Large intestine (tissue), 3 donors: Measurements from ENCODE around the gene MRPS18A. TPM values are rescaled to one million over a fixed set of nuclear protein-coding genes. Genes with fewer than 3 reads are reported as not detected.
A peak's percentile ranks its signal among the peaks of the same experiment; 100 is the strongest.
"Not testable (repeated sequence)": the region's sequence is repeated elsewhere in the genome, so short reads cannot be mapped to it uniquely, and the experiment has no call there.

Experiments used
- DNase-seq, 2 donors: peaks; one replicate each; pipeline versions ENCODE4 v3.0.0 to v3.0.0-alpha.2; 2013
- H3K27ac ChIP-seq: one replicate; pipeline ENCODE4 v1.5.1; 2013; ENCODE audit warnings: low read length
- H3K27me3 ChIP-seq: 2 replicates; pipeline ENCODE4 v1.6.1; 2013; ENCODE audit warnings: low read length; ENCODE audit not compliant: control insufficient read depth, insufficient read depth
- H3K36me3 ChIP-seq: 2 replicates; pipeline ENCODE4 v1.6.1; 2013; ENCODE audit warnings: low read length; ENCODE audit not compliant: control insufficient read depth, insufficient read depth
- H3K4me1 ChIP-seq: one replicate; pipeline ENCODE4 v1.6.1; 2013; ENCODE audit warnings: low read length; ENCODE audit not compliant: control insufficient read depth, insufficient read depth
- H3K4me3 ChIP-seq: one replicate; pipeline ENCODE4 v1.5.1; 2013; ENCODE audit warnings: low read length
- H3K9me3 ChIP-seq: one replicate; pipeline ENCODE4 v1.6.1; 2013; ENCODE audit warnings: mild to moderate bottlenecking, low read depth, low read length, moderate library complexity; ENCODE audit not compliant: control insufficient read depth
- WGBS: methylation state at CpG from one replicate; pipeline ENCODE4 v1.1.5; 2013; ENCODE audit warnings: low lambda C conversion rate; ENCODE audit not compliant: insufficient coverage; 5-methylcytosine and 5-hydroxymethylcytosine counted together
- polyA plus RNA-seq: library from polyadenylated mRNA; unstranded; fragments of 120-200 nt; gene quantifications from one replicate; pipeline ENCODE4 v1.2.1, GENCODE V29; 2013

Gene MRPS18A
- polyA plus RNA-seq, 1 donor, result 46.5 TPM

DNA sequence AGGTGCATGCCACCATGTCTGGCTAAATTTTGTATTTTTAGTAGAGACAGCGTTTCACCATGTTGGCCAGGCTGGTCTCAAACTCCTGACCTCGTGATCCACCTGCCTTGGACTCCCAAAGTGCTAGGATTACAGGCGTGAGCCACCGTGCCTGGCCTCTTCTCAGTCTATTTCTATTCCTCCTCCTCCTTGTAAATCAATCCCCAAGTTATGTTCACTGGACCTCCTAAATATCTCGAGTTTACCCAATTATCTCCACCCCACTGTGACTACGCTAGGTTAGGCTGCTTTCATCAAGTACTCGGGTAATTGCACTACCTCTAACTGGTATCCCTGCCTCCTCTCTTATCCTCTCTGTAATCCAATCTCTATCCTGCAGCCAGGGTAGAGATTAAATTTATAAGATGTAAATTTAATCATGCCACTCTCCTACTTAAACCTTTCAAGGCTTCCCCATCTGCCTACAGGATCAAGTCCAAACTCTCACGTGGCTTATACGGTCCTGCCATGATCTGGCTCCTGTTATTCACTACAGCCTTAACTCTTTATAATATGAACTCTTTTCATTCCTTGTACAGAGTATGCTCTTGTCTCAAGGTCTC is 52.8 kb downstream of the MRPS18A start:
- Histone ChIP-seq H3K4me3 (no peak overlapping the region), H3K27me3 (no peaks in the 10 kb centered on the region), H3K27ac (no peak overlapping the region), H3K4me1 (peaks cover 12% of the 10 kb centered on the region), H3K36me3 (peaks cover 15% of the 10 kb centered on the region), H3K9me3 (no peaks in the 10 kb centered on the region)
- no peak for DNase-seq
- WGBS, result 100% methylated on average over 3 of the region's 9 CpGs

DNA sequence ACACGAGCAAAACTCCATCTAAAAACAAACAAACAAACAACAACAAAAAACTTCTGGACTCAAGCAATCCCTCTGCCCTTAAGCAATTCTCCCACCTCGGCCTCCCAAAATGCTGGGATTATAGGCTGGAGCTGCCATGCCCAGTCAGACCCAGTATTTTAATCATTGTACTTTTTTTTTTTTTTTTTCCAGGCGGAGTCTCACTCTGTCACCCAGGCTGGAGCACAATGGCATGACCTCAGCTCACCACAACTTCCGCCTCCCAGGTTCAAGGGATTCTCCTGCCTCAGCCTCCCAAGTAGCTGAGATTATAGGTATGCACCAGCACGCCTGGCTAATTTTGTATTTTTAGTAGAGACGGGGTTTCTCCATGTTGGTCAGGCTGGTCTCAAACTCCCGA is 54.6 kb downstream of the MRPS18A start:
- H3K4me1 ChIP-seq, result peaks cover 14% of the 10 kb centered on the region
- H3K9me3 ChIP-seq, H3K36me3 ChIP-seq, H3K4me3 ChIP-seq, H3K27me3 ChIP-seq, DNase-seq, H3K27ac ChIP-seq: not testable (repeated sequence)
- WGBS, result no CpG with 5 or more reads among the region's 7 CpGs

DNA sequence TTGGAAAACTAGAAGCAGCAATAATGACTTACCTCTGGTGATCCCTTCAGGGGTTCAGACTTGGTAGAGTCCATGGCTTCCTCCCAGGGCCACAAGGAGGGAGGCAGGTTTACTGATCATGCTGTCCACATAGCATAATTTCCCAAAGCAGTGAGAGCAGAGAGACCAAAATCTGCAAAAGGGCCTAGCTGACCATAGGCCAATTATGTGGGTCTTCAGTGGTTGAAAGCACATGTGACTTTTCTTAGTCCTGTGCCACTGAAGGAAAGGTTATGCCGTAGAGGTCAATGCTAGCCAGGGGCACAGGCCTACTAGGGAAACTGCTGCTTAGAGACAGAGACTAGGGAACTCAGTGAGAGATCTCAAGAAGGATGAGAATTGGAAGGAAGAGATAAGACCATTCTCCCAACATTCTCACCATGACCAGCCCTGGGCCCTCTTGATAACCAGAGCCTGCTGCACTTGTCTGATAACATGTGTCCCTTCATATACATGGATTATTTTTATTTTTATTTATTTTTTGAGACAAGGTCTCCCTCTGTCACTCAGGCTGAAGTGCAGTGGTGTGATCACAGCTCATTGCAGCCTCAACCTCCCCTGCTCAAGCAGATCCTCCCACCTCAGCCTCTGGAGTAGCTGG is 56.5 kb downstream of the MRPS18A start:
- Histone ChIP-seq H3K36me3 (peaks cover 3% of the 10 kb centered on the region), H3K27me3 (no peaks in the 10 kb centered on the region), H3K9me3 (no peaks in the 10 kb centered on the region), H3K4me3 (no peak overlapping the region), H3K4me1 (peaks cover 20% of the 10 kb centered on the region), H3K27ac (no peak overlapping the region)
- WGBS, result no CpG with 5 or more reads among the region's 1 CpG
- no peak for DNase-seq

DNA sequence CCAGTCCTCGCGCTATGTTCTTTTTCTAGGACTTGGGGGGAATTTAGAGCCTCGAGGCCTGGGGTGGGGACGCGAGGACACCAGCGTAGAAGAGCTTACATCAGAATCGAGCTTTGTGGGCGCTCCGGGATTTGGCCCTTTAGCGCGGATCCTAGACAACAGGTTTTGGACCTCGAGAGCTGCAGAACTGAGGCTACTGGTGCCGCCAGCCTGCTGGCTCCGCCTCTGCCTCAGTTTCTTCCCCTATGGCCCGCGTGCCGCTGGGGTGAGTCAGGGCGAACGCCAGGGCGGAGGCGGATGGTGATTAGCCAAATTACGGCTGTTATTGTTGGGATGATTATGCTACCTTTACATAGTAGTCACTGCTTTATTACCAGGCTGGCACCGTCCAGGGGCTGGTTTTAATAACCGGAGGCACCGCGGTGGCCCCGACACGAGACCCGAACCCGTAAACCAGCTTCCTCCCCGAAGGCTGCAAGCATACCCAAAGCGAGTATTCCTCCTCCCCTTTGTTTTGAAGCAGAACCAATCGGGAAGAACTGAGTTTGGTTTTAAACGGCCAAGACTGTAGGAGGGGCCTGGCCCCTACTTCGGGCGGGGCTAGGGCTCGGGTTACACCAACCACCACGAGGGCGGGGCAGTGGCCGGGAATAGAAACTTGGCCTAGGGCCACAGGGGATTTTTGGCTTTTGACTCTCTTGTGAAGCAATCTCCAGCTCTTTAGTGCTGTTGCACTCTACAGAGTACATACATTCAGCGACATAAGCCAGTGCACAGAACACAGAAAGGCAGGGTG is 57.9 kb downstream of the MRPS18A start:
- Histone ChIP-seq H3K27ac (peak overlapping the region; percentile 95), H3K4me3 (peak overlapping the region; percentile 82), H3K27me3 (no peaks in the 10 kb centered on the region), H3K36me3 (peaks cover 17% of the 10 kb centered on the region), H3K4me1 (peaks cover 16% of the 10 kb centered on the region), H3K9me3 (no peaks in the 10 kb centered on the region)
- WGBS, result no CpG with 5 or more reads among the region's 41 CpGs
- DNase-seq, result peak; percentile 96

DNA sequence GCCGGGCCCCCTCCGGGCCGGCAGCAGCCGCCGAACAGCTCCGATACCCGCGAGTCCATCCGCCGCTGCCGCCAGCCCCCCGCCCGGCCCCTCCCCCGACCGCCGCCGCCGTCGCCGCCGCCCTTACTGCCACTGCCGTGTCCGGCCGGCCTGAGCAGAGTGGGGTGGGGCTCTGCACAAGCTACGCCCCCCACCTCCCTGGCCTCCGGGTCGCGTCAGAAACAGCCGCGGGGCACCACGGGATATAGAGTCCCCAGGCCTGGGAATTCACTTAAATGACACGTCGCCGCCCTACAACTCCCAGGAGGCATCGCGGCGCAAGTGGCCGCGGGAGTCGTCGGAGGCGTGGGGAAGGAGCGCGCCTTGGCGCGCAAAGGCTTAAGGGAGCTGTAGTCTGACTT is 58.5 kb downstream of the MRPS18A start, which contains the start of gene GTPBP2:
TSS of gene GTPBP2 (minus strand) at position 161 of the 401 bp plus-strand sequence. CDS start at position 59, 102 bp downstream.
- Histone ChIP-seq H3K36me3 (peaks cover 23% of the 10 kb centered on the region), H3K4me1 (peaks cover 16% of the 10 kb centered on the region), H3K27ac (peak within 1 kb of the TSS; percentile 95), H3K9me3 (no peaks in the 10 kb centered on the region), H3K27me3 (no peaks in the 10 kb centered on the region), H3K4me3 (peak within 1 kb of the TSS; percentile 97)
- WGBS, result no CpG with 5 or more reads among the region's 46 CpGs
- DNase-seq, result peak; percentile 99 to 100

DNA sequence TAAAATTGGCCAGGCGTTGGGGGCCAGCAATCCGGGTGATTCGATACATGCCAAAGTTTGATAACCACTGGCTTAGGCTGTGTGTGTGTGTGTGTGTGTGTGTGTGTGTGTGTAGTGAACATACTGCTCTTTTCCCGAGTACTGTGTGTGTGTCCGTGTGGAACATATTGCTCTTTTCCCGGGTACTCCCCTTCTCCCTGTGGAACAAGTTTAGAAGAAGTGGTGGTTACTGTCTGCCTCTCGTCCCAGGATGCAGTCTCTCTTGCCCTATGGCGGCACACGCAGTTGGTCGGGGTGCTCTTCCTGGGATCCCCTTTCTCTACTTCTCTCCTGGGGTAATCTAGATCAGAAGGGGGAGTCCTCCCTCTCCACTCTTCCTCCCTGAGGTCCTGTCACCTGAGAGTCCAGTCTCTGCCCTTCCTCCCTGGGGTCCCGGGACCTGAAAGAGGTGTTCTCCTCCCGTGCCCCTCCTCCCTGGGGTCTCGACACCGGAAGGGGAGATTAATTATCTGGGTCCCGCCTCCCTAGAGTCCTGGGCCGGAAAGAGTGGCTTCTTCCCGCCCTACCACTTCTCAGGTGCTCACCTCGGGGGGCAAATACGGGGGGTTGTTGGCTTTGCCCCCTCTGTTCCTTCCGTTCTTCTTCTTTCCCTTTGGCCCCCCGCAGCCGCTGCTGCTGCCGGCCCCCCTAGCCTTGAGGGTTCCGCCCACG is 59.0 kb downstream of the MRPS18A start:
- no peaks in the 10 kb centered on the region for H3K9me3 ChIP-seq
- peak; percentile 39 to 79 for DNase-seq
- H3K4me3 ChIP-seq, result peak overlapping the region; percentile 97
- peaks cover 28% of the 10 kb centered on the region for H3K36me3 ChIP-seq
- no CpG with 5 or more reads among the region's 25 CpGs for WGBS
- no peaks in the 10 kb centered on the region for H3K27me3 ChIP-seq
- H3K4me1 ChIP-seq, result peaks cover 16% of the 10 kb centered on the region
- peak overlapping the region; percentile 84 for H3K27ac ChIP-seq

DNA sequence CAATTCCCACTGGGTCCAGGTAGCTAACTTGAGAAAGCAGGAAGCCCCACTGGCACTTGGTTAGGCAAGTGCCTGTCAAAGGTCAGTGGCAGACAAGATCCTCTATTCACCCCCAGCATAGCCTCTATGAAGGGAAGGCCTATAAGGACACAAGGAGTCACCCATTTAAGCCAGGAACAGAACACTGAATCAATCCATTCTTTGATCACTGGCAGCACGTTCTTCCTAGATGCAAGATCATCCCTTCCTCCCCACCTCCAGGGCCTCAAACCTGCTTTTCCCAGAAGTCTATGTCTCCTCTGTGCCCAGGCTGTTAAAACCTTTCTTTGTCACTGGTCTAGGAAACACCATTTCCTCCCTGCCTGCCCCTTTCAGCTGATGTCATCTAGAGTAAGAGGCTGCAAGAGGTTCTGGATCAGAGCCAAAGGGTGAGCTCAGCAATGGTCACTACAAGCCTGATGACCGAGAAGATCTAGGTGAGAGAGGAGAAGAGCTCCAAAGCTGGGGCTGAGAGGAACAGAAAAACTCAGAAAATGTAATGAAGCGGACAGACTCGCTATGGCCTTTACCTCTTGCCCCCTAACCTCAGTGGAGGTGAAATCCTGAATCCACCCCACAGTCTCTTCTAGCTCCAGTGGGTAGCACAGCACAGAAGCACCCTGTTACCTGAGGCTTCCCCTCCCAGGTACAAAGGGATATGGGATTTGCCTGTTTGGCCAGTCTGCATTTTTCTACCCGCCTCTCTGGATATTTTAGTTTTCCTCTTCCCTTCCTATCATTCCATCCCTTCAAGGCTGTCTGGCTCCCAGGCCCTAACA is 60.4 kb downstream of the MRPS18A start:
- peak overlapping the region; percentile 61 for H3K27ac ChIP-seq
- peak; percentile 75 to 83 for DNase-seq
- H3K9me3 ChIP-seq, result no peaks in the 10 kb centered on the region
- H3K27me3 ChIP-seq, result no peaks in the 10 kb centered on the region
- H3K4me1 ChIP-seq, result peaks cover 16% of the 10 kb centered on the region
- H3K36me3 ChIP-seq, result peaks cover 40% of the 10 kb centered on the region
- WGBS, result 100% methylated on average over 1 of the region's 5 CpGs
- no peak overlapping the region for H3K4me3 ChIP-seq

DNA sequence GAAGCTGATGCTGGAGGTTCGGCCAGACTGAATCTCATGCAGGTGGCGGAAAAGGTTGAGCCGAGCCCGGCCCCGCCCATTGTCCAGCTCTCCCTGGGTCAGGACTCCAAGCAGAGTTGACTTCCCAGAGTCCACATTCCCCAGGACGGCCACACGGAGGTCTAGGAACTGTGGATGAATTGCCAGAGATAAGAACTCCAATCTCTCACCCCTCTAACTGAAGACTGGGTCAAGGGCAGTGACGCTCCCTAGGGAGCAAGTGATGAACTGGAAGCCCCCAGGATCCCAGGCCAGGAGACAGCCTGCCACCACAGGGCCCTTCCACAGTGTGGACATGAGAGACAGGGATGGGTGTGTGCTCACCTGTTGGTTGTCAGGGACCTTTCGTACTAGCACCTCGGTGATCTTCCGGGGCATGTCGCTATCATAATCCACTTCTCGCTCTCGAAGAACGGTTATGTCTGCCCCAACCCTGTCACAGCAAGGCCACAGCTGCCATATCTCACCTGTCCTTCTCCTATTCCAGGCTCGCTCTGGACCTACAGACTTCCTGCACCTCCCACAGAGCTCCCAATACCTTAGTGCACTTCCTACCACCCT is 62.1 kb downstream of the MRPS18A start:
- no peak overlapping the region for H3K27ac ChIP-seq
- H3K4me3 ChIP-seq, result no peak overlapping the region
- 90% methylated on average over 2 of the region's 16 CpGs for WGBS
- peaks cover 16% of the 10 kb centered on the region for H3K4me1 ChIP-seq
- H3K36me3 ChIP-seq, result peaks cover 57% of the 10 kb centered on the region
- H3K9me3 ChIP-seq, result no peaks in the 10 kb centered on the region
- DNase-seq, result no peak
- H3K27me3 ChIP-seq, result no peaks in the 10 kb centered on the region

DNA sequence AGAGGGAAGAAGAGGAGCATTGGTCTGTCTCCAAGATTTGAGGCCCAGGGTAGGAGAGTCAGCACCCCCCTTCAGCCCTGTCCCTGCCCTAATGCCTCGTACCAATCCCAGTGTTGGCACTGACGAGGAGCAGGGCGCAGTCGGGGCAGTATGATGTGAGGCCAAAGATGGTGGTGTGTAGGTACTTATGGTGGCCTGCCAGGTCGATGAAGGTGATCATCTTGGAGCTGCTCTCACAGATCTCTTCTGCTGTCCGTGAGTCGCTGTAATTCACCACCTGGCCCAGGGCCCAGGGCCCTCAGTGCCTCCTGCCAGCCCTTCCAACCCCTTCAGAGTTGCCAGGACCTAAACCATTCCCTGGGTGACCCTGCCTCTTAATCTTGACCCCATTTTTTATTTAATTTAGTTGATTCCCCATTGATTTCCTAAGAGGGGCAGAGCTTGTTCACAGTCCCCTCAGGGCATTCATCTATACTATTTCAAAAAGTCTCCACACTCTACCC is 62.8 kb downstream of the MRPS18A start:
- WGBS, result no CpG with 5 or more reads among the region's 7 CpGs
- Histone ChIP-seq H3K4me1 (peaks cover 12% of the 10 kb centered on the region), H3K36me3 (peaks cover 57% of the 10 kb centered on the region), H3K27ac (no peak overlapping the region), H3K4me3 (no peak overlapping the region), H3K9me3 (no peaks in the 10 kb centered on the region), H3K27me3 (no peaks in the 10 kb centered on the region)
- no peak for DNase-seq
